Jurkat, Clone E6-1 (cell line): ENCODE results near the gene JUP.

Experiments
- DNase-seq: peaks from one replicate; pipeline ENCODE4 v3.0.0-alpha.2; 2011; ENCODE audit warnings: low read depth, low spot score
- H3K4me3 ChIP-seq: 2 replicates; pipeline ENCODE4 v1.5.1; 2011; ENCODE audit warnings: mild to moderate bottlenecking, low read length, control low read depth, moderate library complexity

The JUP gene

DNA sequence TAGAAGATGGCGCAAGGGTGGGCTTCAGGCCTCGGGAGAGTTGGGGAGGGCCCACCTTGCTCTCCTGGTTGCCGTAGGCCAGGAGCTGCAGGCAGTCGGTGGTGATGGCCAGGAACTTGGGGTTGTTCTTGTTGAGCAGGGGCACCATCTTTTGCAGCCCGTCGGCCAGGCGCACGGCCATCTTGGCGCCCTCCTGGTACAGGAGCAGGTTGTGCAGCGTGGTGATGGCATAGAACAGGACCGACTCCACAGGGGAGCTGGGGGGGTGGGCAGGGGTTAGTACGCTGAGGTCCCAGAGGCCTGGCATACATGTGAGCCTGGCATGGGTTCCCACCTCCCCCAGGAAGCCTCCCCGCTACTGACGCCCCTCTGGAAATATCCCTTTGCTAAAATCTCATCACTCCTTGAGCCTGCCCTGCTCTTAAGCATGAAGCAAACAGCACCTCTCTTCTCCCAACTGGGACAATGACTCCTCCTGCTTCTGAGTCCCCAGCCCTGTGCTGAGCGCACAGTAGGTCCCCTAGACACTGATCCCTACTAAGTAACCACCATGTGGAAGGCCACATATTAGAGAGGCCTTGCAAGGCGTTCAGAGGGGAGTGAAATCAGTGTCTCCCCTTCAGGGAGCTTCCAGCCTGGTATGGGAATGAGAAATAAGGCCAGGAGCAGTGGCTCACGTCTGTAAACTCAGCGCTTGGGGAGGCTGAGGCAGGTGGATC, 19.0 kb downstream of the JUP start:
- no peak overlapping the region for H3K4me3 ChIP-seq
- DNase-seq: no peak

DNA sequence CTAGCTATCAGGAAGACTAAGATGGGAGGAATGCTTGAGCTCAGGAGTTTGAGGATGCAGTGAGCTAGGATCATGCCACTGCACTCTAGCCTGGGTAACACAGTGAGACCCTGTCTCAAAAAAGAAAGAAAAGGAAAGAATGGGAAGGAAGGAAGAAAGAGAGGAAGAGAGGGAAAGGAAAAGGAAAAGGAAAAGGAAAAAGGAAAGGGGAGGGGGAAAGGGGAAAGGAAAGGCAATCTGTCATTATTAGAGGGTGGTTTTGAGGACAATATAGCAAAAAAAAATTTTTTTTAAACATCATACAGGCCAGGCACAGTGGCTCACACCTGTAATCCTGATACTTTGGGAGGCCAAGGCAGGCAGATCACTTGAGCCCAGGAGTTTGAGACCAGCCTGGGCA, 20.4 kb downstream of the JUP start:
- H3K4me3 ChIP-seq: no peak overlapping the region
- no peak for DNase-seq

DNA sequence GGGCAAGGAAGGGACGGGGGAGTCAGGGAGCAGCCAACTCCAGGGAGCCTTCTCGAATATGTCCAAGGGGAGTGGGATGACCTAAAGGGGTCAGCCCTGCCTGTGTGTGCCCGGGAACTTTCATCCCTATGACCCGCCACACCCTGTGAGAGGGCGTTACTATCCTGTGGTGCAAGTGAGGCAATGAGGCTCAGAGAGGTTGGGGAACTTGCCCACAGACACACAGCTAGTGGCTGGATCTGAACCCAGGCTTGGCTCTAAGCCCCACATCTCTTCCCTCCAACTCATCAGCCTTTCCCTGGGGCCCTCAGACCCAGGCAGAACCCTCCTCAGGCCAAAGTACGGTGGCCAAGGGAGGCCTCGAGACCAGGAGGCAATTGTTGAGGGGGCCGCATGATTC, 23.2 kb downstream of the JUP start:
- H3K4me3 ChIP-seq: no peak overlapping the region
- DNase-seq: no peak

DNA sequence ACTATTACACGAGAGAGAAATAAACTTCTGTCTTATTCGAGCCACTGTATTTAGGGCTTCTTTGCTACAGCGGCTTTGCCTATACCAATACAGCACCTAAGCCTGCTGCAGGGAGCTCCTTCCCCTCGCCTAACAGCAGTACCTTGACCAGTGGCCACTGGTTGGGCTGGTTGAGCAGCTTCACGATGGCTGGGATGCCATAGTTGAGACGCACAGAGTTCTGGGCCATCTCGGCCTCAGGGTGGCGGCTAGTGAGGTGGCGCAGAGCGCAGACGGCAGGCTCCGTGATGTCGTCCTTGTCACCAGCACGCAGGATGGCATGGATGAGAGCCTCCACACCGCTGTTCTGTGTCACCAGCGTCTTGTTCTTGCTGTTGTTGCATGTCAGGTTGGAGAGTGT, 23.7 kb downstream of the JUP start:
- no peak for DNase-seq
- H3K4me3 ChIP-seq: no peak overlapping the region

DNA sequence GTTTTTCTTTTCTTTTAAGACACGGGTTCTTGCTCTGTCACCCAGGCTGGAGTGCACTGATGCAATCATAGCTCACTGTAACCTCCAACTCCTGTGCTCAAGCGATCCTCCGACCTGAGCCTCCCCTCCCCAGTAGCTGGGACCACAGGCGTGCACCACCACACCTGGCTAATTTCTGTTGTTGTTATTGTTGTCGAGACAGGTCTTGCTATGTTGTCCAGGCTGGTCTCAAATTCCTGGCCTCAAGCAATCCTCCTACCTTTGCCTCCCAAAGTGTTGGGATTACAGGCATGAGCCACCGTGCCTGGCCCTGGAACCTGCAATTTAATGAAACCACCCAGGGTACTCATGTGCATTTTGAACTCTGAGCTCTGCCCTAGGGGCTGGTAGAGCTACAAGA, 24.1 kb downstream of the JUP start:
- no peak overlapping the region for H3K4me3 ChIP-seq
- DNase-seq: no peak

DNA sequence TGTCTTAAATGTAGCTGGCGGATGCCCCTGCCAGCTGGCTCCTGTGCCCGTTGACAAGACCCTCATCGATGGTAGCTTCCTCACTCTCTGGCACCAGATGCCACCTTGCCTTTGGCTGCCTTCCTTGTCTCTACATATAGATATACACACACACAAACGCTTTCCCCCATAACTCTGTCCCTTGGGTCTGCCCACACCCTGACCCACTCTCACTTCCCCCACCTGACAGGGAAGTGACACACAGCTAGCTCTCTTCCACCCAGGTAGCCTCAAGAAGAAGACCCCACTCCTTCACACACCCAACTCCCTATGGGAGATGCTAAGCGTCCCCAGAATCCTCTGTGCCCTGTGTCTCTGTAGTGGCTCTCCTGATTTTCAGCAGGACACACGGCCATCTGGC, 25.6 kb downstream of the JUP start:
- no peak for DNase-seq
- no peak overlapping the region for H3K4me3 ChIP-seq

DNA sequence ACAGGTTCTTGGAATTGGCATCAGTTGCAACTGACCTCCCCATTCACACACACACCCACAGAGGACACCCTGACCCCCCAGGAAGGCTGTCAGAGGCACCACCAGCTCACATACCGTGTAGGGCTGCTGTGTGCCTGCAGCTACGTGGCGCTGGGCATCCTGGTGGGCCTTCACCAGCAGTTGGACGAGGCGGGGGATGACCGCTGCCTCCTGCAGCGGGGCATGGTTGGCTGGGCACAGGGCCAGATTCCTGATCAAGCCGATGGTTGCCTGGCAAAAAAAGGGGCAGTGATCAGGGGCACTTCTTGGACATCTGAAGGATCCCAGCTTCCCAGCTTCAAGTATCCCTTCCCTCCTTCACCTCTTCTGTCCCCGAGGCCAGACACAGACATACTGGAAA, 27.9 kb downstream of the JUP start:
- DNase-seq: no peak
- H3K4me3 ChIP-seq: no peak overlapping the region

DNA sequence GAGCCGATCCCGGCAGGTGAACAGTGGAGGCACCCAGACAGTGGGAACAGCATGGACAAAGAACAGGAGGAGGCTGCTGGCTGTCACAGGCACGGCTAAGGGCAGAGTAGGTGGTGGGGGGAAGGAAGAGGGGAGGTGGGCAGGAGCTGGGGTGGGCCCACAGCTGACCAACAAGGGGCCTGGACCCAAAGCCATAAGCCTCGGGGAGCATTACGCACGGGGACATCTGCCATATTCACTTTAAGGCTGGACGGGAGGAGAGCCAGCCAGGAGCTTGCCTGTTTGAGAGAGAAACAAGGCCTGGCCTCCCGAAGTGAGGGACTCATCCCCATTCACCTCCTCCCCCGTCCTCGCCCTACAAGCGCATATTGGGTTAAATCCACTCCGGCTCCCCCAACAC, 32.4 kb downstream of the JUP start:
- H3K4me3 ChIP-seq: no peak overlapping the region
- no peak for DNase-seq

DNA sequence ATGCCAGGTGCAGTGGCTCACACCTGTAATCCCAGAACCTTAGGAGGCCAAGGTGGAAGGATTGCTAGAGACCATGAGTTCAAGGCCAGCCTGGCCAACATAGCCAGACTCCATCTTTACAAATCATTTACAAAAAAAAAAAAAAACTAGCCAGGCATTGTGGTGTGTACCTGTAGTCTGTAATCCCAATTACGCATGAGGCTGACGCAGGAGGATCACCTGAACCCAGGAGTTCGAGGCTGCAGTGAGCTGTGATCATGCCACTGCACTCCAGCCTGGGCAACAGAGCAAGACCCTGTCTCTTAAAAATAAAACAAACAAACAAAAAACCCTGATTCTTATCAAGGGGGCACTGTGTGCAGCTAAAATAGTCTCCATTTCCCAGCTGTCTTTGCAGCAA, 35.2 kb downstream of the JUP start:
- H3K4me3 ChIP-seq: no peak overlapping the region
- no peak for DNase-seq

DNA sequence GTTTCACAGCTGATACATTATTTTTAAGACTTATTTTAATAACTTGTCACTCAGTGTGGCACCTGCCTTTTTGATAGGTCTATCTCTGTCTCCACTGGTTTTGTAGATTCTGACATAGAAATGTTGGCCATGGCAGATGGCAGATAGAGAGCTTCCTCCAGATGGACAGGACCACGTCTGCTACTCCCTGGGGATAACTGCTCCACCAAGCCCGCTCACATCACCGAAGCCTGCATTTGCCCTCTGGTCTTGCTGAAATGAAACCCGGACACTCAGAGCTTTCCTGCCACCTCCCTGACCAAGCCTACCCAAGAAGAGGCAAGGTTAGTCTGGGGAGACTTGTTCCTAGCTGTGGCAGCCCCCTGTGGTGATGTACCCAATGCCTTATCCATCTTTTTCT, 35.6 kb downstream of the JUP start:
- DNase-seq: no peak
- H3K4me3 ChIP-seq: no peak overlapping the region

DNA sequence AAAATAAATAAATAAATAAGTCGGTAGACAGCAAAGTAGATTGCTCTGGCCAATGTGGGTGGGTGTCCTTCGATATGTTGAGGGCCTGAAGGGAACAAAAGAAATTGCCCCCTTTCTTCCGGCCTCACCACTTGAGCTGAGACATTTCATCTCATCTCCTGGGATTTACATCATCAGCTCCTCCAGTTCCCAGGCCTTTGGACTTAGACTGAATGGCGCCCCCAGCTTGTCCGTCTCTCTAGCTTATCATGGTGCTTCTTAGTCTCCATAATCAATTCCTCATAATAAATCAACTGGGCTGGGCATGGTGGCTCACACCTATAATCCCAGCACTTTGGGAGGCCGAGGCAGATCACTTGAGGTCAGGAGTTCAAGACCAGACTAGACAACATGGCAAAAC, 38.2 kb downstream of the JUP start:
- DNase-seq: no peak
- H3K4me3 ChIP-seq: no peak overlapping the region

DNA sequence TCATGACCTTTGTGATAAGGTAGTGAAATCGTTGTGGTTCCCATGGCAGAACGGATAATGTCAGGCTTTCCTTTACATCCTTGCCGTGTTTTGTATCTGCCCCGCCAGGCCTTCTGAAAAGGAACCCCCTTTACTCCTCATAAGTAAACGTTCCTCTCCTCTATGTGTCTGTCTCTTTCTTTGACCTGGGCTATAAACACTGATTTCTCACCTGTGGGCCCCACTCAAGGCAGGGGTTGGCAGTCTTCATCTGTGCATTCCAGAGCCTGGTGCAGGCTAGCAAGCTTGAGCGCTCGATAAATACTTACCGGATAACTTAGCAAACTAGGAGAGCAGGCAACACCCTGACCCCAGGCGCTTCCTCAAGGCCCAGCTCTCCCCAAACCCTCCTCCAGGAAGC, 44.8 kb downstream of the JUP start:
- H3K4me3 ChIP-seq: no peak overlapping the region

DNA sequence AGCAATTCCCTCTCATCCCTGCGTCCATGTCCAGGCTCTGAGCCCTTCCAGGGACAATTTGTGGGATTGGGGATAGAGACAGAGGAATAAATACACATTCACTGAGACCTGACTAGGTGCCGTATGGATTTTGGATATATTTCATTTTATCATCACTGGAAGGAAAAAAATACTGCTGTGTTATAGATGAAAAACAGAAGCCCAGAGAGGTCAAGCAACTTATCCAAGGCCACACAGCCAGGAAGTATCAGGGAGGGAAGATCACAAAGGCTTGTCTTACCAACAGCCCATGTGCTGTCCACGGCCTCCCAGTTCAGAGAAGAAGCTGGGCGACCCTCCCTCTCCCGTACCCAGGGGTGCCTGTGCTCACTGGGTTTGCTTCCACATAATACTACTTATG, 46.0 kb downstream of the JUP start:
- no peak for DNase-seq

More for the DNA sequence above, 44.8 kb downstream of the JUP start:
- DNase-seq: no peak

DNA sequence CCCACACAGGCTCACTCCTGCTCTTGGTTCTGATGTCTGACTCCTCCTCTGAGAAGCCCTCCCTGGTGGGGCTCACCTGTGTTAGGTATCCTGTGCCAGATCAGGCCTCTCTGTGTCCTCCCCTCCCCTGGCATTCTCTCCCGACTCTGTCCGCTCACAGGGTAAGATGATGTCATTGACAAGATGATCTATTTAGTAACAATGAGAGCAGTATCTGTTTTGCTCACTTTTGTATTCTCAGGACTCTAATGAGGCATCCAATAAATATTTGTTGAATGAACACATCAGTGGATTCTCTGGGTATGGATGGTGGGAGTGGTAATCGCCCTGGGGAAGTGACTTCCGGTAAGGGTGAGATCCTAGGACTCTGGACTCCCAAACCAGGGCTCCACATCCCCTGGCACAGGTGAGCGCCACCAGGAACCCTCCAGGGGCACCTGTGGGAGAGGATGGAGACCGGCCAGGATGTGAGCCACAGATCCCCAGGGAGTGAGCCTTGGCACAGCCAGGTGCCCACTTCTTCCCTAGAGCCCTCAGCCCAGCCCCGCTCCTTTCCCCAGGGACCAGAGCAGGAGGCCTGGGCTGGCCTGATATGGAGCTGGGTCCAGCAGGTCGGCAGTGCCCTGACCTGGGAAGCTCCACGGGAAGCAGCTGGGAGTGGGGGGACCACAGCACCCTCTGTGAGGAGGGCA, 46.7 kb downstream of the JUP start:
- no peak overlapping the region for H3K4me3 ChIP-seq
- DNase-seq: no peak

More for the DNA sequence above, 46.0 kb downstream of the JUP start:
- H3K4me3 ChIP-seq: no peak overlapping the region

DNA sequence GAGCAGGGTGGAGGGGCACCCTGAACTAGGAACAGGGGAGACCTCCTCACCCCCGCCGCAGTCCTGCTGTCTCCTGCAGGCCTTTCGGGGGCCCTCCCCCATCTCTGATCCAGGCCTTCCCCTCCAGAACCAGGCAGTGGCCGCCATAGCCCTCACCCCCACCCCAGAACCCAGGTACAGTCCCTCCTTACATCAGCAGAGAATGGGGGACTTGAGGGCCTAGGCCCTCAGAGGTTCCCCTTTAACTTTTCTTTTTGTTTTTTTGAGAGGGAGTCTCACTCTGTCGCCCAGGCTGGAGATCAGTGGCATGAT, 47.8 kb downstream of the JUP start:
- H3K4me3 ChIP-seq: no peak overlapping the region
- no peak for DNase-seq

DNA sequence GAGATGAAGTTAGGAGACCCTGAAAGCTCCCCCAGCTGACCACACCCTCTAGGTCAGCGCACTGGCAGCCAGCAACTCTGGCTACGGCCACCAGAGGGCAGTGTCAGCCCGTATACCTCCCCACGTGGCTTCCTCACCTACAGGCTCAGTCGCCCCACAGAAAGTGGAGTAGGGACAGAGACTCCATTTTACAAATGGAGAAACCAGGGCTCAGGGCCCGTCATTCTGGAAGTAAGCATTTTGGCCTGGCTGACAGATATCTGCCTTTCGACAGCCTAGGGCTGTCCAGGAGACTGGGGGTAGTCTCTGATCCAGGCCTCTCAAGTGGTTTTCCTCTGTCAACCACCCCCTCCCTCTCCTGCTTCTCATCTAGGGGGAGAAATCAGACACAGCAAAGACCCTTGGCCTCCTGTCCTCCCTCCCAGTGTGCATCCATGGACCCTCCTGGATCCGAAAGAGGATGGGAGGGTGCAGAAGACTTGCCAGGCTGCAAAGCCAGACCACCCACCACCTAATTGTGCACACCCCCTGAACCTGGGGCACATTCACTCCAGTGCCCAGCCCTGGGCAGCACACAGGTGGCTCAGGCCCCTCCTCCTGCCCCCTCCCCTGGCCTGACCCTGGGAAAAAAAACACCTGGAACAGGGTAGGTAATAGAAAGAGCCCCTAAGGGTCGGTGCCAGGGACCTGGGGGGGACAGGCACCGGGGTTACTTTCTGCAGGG, 48.3 kb downstream of the JUP start:
- no peak overlapping the region for H3K4me3 ChIP-seq
- DNase-seq: peak; percentile 75

DNA sequence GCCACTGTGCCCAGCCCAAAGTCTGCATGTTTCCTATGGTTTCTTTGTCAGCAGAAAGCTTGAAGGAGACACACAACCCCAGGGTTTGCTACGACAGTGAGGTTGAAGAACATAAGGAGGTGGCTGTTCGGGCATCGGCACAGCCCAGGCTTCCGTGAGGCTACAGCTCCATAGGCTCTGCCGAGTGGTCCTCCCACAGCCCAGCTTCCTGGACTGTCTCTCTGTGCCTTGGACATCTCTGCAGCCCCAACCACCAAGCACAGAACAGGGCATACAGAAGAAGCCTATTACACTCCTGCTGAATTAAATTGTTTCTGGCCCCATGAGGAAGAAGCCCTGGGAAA, 48.9 kb downstream of the JUP start:
- DNase-seq: no peak
- peak overlapping the region; percentile 28 for H3K4me3 ChIP-seq

DNA sequence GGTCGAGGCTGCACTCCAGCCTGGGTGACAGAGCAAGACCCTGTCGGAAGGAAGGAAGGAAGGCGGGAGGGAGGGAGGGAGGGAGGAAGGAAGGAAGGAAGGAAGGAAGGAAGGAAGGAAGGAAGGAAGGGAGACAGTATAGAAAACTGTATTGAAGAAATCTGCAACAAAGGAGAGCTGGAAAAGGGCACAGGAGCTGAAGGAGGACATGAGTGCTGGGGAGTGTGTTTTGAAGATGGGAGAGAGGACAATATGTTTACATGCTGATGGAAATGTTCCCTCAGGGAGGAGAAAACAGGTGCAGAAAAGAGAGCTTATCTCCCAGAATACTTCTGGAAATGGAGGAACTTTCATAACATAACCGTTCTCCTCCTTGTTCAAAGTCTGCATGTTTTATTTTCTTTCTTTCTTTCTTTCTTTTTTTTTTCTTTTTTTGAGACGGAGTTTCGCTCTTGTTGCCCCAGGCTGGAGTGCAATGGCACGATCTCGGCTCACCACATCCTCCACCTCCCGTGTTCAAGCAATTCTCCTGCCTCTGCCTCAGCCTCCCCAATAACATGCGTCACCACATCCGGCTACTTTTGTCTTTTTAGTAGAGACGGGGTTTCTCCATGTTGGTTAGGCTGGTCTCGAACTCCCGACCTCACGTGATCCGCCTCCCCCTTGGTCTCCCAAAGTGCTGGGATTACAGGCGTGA, 49.4 kb downstream of the JUP start:
- DNase-seq: peak; percentile 67

DNA sequence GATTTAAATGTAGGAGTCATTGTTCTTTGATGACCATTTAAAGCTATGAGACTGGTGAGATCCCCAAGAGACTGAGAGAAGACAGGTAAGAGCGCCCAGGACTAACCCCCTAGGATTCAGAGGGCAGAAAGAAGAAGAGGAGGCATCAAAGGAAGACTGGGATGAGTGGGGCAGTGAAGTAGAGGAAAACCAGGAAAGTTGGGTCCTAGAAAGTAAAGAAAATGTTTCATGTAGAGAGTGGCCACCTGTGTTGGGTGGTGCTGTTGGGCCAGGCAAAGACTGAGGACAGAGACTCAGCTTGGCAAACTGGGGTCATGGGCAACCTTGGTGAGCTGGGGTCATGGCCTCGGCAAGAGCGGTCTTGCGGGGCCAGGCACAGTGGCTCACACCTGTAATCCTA, 50.8 kb downstream of the JUP start:
- DNase-seq: no peak
- H3K4me3 ChIP-seq: no peak overlapping the region

More for the DNA sequence above, 49.4 kb downstream of the JUP start:
- H3K4me3 ChIP-seq: peak overlapping the region; percentile 28

DNA sequence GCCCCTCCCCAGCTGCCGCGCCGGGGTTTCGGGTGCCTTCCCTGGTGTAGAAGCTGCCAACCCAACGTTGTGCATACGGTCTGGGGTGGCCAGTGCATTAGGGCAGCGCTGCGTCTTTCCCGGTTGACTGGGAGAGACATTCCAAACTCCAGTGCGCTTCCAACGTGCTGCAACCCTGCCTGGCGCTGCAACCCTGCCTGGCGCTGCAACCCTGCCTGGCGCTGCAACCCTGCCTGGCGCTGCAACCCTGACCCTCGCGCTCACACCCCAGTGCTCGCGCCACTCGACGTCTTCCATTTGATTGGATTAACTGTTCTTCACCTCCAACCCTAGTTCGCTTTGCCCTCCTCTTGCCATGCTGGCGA, 51.6 kb downstream of the JUP start:
- H3K4me3 ChIP-seq: no peak overlapping the region
- DNase-seq: no peak
